Measurements from ENCODE around the gene TSPAN13.
A peak's percentile ranks its signal among the peaks of the same experiment; 100 is the strongest.
"Not testable (repeated sequence)": the region's sequence is repeated elsewhere in the genome, so short reads cannot be mapped to it uniquely, and the experiment has no call there.

Gene TSPAN13

DNA sequence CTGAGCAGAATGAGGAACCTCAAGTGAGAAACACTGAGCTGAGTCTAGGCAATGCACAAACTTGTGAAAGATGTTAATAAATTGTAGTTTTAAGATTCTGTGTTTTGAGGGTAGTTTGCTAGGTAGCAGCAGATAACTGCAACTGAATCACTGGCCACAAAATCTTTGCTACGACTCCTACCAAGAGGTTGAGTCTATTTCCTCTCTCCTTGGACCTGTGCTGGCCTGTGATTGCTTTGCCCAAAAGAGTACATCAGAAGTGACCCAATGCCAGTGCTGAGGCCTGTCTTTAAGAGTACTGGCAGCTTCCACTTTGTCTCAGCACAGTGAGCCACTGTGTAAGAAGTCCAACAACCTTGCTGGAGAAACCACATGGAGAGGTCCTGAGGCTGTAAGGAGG, 11.9 kb upstream of the TSPAN13 start:
- no peak for DNase-seq

DNA sequence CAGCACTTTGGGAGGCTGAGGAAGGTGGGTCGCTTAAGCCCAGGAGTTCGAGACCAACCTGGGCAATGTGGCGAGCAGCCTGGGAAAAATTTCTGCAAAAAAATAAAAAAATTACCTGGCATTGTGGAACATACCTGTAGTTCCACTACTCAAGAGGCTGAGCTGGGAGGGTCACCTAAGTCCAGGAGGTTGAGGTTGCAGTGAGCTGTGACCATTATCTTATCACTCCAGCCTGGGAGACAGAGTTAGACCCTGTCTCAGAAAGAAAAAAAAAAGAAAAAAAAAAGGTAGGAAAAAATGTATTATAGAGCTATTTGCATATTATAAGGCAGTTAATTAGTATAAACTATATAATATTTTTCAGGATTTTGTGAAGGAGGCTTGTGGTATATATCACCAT, 11.0 kb upstream of the TSPAN13 start:
- DNase-seq = no peak

DNA sequence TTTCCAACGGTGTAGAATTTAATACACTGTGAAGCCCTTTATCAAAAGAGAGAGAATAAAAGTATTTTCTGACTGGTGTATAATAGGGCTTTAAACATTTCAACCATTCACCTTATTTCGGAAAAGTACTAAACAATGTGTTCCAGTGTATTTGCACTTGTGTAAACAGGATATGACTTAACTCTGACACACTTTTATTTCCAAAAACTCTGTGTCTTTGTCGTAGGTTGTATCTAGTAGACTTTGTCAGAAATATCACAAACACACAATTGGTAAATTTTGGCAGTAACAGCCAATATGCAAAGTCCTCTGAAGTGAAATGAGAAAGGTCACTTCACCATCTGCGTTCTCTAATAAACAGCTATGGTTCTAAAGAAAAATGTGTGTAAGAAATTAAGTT, 10.3 kb upstream of the TSPAN13 start:
- no peak for DNase-seq

DNA sequence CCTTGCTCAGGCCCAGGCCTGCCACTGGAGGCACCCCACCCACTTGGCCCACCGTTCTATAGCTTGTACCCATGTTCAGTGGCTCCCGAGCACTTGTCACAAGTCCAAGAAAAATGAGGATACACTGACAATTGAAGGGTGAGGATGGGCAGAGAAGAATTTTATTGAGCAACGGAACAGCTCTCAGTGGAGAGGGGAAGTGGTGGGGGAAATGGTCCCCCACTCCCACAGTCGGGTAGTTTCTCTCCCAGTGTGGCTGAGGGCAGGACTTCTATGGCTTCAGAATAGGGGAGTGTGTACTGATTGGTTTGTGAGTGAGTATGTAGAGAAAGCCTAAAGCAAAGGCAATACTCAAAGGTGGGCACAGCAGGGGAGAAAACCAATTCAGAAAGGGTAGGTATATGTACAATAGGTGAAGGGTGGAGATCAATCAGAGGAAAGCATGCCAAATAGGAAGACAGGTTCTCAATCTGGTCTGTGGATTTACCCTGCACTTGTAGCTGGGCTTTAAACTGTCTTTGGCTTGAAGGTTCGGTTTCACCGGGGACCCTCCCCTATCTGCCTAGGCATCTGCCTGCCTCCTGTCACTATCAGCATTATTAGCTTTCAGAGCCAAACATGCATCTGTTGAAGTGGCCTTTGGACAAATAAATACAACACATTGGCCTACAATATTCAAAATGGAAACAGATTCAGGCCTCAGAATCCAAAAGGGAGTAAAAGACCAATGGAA, 8.9 kb upstream of the TSPAN13 start:
- DNase-seq = no peak

DNA sequence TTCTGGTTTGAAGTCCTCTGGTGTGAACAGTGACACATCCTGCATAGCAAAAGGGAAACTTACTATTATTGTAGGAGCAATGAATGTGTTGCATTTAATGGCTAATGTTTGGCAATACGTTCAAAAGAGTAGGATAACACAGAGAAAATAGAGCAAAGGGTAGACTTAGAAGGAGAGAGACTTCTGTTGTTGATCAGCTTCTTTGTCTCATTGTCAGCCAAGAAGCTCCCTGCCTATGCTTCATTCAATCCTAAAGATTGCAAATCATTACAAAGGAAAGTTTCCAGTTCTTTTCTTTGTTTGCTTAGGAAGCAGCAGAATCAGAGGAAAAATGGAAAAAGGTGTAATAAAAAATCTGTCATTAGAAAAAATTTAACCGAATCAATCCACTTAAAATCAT, 7.9 kb upstream of the TSPAN13 start:
- DNase-seq = no peak

DNA sequence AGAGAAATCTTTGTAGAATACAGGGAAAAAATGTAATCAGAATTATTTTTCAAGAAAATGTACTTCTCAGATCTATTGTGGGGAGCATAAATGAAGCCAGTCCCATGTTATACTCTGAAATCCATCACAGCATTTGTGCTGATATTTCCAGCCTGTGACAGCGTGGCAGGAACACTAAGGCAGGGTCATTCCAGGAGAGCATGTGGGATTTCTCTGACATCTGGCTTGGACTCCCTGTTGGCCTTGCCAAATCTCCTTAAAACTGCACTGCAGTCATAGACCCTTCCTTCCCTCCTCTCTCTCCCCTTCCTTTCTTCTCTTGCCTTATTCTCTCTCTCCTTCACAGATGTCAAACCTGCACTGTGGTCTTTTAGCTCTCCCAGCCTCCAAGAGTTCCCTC, 6.5 kb upstream of the TSPAN13 start:
- DNase-seq = no peak

DNA sequence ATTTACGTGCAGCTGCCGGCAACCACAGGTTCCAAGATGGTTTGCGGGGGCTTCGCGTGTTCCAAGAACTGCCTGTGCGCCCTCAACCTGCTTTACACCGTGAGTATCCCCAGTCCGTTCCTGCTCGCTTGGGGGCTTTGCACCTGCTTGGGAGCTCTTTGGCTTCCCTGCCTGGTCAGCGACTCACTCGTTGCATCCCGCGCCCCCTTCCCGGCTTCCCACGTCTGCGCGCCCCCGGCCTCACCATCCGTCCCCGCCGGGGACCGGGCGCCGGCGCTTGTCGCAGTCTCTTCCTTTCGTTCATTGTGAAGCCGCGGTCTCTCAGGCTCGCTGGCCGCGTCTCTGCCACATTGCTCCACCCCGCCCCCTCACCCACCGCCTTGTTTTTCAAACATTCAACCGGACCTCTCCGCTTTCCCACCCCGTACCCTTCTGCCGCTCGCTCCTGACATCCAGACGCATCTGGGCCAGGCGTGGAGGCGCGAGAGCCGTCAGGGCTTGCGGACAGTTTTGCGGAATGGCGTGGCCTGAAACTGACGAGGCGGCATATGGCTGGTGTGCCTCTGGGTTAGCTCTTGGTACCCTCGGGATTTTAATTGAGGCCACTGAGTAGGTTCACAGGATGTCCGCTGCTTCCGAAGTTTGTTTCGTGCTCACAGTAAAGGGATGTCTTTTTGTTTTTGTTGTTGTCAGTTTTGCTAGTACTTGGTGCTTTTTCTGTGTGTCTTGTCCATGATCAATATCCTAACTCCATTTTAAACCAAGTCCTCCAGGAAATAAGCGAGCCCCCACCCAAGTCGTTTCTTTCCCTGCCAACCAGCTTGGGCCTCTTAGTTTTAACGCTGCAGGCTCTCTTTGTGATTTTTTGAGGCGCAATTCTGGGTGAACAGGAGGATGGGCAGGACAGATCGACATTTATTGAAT, 639 bp downstream of the TSPAN13 start:
- peak; percentile 31 for DNase-seq

DNA sequence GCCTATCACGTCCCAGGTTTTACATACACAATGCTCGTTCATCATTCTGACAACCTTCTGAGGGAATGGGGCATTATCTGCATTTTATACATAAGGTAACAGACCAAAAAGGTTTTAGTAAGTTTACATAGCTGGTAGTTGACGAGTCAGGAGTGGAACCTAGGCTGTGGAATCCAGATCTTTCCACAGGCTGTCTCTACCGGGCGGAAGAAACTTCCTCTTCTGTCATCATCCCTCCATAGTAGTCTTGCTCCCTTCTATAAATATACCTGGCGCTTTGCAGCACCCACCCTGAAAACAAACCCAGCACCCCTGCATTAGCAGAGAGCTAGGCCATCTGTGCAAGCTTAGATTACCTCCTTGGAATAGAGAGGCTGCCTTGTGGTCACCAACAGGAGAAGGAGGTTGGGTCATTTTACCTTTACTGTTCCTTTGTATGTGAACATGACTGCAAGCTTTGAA, 1.3 kb downstream of the TSPAN13 start:
- DNase-seq = no peak

DNA sequence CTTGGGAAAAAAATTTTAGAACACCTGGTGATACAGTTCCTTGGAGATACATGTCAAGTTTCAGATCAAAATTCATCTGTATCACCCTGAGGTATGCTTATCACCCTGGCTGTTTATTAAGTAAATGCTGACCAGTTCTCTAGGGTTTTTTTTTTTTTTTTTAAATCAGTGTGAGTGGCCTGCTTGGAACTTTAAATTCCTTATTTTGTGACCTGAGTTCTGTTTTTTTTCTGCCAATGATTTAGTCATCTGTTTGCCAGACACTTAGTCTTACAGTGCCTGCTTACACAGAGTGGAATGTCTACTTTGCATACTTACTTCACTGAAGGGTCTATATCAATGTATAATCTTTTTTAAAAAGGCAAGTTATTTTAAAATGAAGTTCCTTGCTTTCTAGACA, 1.8 kb downstream of the TSPAN13 start:
- DNase-seq = no peak

DNA sequence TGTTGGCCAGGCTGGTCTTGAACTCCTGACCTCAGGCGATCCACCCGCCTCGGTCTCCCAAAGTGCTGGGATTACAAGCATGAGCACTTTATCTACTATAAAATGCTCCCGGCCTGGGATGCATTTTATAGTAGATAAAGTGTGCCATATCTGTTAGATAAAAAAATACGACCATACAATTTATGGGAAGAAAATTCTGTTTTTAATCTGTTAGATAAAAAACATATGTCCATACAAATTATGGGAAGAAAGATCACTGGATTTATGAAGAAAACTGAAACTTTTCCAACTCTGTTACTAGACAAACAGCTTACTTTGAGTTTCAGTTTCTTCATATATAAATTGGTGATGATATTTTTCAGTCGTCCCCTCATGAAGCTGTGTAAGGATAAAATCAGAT, 4.5 kb downstream of the TSPAN13 start:
- no peak for DNase-seq

DNA sequence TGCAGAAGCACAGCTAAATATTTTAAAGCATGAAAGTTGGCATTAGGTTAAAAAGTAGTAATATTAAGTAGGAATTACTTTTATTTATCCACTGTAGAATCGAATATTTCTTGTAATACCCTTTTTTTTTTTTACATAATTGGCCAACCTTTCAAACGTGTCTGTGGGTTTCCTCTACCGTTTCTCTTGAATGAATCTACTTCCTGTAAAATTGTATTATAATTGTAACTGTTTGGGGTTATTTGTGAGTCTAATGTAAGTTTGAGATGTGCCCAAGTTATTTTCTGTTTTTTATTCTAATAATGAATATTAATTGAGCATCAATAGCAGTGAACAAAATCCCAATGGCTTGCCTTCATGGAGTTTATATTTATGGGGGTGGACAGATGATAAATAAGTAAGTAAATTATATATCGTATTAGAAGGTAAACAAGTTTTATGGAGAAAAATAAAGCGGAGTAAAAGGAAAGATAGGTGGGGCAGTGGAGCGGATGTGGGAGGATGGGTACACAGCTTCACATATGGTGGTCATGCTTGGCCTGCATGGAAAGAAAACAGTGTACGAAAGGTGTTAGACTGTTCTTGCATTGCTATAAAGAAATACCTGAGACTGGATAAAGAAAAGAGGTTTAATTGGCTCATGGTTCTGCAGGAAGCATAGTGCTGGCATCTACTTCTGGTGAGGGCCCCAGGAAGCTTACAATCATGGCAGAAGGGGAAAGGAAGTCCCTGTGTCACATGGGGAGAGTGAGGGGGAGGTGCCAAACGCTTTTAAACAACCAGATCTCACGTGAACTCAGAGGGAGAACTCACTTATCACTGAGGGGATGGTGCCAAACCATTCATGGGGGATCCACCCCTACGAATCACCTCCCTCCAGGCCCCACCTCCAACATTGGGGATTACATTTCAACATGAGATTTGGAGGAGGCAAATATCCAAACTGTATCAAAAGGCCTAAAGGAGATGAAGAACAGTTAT, 5.4 kb downstream of the TSPAN13 start:
- DNase-seq = no peak

DNA sequence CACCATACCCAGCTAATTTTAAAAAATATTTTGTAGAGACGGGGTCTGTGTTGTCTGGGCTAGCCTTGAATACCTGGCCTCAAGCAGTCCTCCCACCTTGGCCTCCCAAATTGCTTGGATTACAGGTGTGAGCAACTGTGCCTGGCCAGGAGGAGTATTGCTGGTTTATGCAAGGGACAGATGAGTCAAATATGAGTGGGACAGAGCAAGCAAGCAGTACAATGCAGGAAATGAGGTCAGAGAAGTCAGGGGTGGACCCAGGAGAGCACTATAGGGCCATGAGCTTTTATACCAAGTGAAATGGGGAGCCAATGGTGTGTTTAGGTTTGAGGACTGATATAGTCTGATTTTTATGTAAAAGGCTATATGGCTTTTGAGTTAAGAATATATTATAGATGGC, 6.3 kb downstream of the TSPAN13 start:
- no peak for DNase-seq

DNA sequence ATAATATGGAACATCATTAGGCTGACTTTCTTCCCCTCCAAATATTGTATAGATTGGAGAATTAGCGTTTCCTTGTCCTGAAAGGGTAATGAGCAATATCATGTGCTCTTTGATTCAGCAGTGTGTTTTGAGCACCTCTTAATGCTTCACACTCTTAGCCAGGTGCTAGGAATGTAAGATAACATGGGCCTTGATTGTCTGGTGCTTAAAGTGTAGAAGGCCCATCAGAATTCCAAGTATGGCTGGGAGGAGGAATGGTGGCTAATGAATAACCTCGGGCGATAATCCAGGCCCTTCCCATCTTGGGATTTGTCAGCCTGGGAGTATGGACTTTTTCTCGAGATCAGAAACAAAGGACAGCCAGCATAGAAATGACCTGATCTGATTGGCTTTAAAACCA, 8.6 kb downstream of the TSPAN13 start:
- DNase-seq = no peak

DNA sequence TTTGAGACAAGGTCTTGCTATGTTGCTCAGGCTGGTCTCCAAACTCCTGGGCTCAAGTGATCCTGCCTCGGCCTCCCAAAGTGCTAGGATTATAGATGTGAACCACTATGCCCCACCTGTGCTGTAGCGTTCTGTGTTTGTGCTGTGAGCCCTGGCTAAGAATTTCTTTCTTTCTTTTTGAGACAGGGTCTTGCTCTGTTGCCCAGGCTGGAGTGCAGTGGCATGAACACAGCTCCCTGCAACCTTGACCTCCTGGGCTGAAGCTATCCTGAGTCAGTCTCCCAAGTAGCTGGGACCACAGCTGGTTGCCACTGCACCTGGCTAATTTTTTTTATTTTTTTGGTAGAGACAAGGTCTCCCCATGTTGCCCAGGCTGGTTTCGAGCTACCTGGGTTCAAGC, 11.4 kb downstream of the TSPAN13 start:
- DNase-seq = no peak

DNA sequence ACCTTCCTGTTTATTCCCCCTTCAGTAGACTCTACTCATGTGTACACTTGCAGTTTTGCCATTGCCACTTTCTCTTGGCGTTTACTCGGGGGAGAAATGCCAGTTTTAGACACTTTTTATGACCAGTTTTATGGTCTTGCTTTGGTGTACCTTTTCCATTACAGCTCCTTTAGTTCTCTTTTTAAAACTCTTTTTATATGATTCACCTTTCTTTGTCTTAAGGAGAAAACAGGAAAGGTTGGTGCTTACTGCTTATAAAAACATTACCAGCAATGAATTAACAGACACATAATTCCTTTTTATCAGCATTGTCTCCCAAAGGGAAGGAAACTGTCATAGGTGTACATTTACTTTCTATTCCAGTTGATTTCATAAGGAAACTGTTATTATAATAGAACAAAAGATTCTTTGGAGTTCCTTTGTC, 11.9 kb downstream of the TSPAN13 start:
- DNase-seq = no peak

DNA sequence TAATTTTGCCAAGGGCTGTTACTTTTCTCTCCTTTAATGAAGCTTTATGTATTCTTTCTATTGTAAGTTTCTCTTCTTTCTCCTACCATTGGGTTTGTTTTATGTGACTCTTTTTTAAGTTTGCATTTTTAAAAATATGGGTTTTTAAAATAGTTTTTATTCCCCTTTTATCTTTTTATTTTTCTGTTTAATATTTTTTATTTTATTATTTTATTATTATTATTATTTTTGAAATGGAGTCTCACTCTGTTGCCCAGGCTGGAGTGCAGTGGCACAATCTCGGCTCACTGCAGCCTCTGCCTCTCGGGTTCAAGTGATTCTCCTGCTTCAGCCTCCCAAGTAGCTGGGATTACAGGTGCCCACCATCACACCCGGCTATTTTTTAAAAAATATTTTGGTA, 16.4 kb downstream of the TSPAN13 start:
- not testable (repeated sequence) for DNase-seq

DNA sequence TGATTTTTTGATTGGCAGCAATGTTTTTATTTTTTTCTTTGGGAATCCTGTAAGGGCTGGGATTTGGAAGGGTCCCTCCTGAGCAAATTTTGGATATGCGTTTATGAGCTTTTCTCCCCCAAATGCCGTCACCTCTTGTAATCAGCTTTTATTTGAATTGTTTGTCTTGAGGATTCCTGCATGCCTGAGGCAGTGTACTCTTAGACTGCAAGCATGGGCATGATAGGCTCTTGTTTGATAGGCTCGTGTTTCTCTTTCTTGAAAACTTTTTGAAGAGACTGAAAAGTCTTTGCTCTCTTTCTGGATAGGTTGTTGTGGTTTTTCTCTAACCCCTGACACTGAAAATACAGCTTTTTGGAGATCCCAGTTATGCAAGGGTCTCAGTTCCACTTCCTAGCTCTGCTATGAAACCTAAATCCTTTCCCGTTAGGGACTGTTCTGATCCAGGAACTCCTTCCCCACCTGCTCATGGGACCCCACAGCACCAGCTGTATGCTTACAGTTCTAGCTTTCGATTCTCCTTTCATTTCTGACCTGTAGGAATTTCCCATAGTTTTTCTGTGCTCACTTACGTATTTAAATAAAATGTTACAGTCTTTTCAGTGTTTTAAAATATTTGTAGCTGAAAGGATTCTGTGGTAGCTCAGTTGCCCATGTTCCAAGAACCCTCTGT, 17.2 kb downstream of the TSPAN13 start:
- no peak for DNase-seq

DNA sequence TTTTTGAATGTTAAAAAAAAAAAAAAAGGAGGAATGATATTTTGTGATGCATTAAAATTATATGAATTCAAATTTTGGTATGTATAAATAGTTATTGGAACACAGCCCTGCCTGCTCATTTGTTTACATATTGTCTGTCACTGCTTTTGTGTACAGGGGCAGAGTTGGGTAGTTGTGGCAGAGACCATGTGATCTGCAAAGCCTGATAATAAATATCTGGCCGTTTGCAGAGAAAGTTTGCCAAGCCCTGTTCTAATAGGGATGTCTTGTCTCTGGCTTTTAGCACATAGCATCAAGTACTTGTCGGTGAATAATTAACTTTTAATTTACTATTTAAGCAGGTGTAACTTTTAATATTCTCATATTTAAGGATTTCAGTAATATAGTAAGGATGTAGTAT, 19.8 kb downstream of the TSPAN13 start:
- no peak for DNase-seq

DNA sequence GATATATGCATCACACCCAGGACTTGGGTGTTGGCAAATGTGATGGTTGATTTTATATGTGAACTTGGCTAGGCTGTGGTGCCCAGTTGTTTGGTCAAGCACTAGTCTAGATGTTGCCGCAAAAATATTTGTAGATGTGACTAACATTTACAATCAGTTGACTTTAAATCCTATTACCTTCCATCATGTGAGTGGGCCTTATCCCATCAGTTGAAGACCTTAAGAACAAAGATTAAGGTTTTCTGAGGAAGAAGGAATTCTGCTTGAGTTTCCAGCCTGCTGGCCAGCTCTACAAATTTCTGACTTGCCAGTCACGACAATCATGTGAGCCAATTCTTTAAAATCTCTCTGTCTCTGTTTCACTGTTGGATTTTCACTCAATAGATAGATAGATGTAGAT, 20.3 kb downstream of the TSPAN13 start:
- no peak for DNase-seq

DNA sequence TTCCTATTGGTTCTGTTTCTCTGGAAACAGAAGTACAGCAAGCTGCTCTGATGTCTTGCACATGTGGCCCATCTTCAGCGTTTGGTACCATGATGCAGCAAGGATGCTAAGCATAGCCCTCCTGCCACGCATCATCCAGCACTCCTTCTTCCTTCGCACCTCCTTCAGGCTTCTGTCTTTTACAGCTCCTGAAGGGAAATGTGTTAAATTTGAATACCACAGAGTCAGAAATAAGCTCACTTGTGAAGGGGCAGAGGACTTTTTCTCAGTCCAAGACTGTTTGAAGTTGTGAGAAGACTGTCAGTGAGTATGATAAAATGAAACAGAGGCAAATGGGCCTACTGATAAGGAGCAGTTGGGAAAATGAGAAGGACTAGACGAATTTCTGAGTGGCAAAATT, 20.7 kb downstream of the TSPAN13 start:
- no peak for DNase-seq

DNA sequence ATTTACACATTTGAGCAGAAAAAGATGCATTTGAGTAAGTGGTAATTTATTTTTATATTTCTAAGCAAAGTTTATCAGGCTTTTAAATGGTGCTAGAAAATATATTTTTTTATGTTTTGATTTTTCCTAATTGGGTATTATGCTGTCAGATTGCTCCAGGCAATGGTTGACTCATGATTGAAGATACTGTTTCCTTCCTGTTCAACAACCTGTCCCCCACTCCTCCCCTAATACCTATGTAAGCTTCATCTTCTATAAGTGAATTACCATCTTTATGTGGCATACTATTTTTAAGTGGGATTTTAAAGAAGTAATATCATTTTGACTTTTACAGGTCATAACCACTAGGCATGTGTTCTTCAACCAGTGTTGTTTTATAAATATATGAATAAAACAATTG, 21.4 kb downstream of the TSPAN13 start:
- no peak for DNase-seq

DNA sequence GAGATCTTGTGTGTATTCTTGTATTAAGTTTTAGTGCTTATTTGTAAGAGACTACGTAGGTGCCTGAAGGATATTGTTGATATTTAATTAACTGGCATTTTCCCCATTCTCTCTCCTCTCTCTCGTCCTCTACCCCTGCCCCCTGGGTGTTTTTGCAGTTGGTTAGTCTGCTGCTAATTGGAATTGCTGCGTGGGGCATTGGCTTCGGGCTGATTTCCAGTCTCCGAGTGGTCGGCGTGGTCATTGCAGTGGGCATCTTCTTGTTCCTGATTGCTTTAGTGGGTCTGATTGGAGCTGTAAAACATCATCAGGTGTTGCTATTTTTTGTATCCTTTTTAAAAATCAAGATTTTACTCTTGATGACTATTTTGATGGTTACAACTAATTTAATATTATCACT, 22.5 kb downstream of the TSPAN13 start:
- DNase-seq = no peak
